ENCODE results near the gene BCAN. TPM values are rescaled to one million over a fixed set of nuclear protein-coding genes. Genes with fewer than 3 reads are reported as not detected.

Gene BCAN
- total RNA-seq, 4 donors from 2014 or later: not detected

GRCh38 chr1:156643778-156644092 lies 1.8 kb downstream of the BCAN start:
- 50 to 71% methylated on average over 7 of the region's 7 CpGs for WGBS, 2 donors
- H3K36me3 ChIP-seq: no peaks in the 10 kb centered on the region
- TF ChIP-seq POLR2A (IDR thresholded peaks at IDR 0.05) (no peak), CTCF (IDR thresholded peaks at IDR 0.05) (no peak)
- H3K4me1 ChIP-seq: peaks cover 7 to 15% (median 11%) of the 10 kb centered on the region in 3 donors
- no peak for DNase-seq
- H3K27ac ChIP-seq: no peak overlapping the region
- H3K4me3 ChIP-seq: no peak overlapping the region
- H3K27me3 ChIP-seq: peaks cover 11 to 100% (median 25%) of the 10 kb centered on the region in 4 donors
- intact Hi-C loops (cut with DNase I): no loop called here
- H3K9me3 ChIP-seq: no peaks in the 10 kb centered on the region

- TF ChIP-seq CTCF (IDR thresholded peaks at IDR 0.05) (no peak), POLR2A (IDR thresholded peaks at IDR 0.05) (no peak)
- no peak overlapping the region for H3K27ac ChIP-seq
- H3K4me1 ChIP-seq: peaks cover 7 to 15% (median 11%) of the 10 kb centered on the region in 3 donors
- H3K4me3 ChIP-seq: no peak overlapping the region
- intact Hi-C loops (cut with DNase I): no loop called here
- WGBS, 2 donors: 43% methylated on average over 1 of the region's 3 CpGs; no CpG with 5 or more reads in 1 of the 2 donors
- DNase-seq: no peak
- H3K9me3 ChIP-seq: no peaks in the 10 kb centered on the region
- no peaks in the 10 kb centered on the region for H3K36me3 ChIP-seq
- peaks cover 11 to 100% (median 23%) of the 10 kb centered on the region in 4 donors for H3K27me3 ChIP-seq
Measured at GRCh38 chr1:156644146-156644545, 2.2 kb downstream of the BCAN start.

GRCh38 chr1:156644640-156645039 lies 2.7 kb downstream of the BCAN start:
- WGBS, 2 donors: 17 to 56% methylated on average over 1 of the region's 1 CpG
- peaks cover 7 to 15% (median 11%) of the 10 kb centered on the region in 3 donors for H3K4me1 ChIP-seq
- intact Hi-C loops (cut with DNase I): no loop called here
- no peak overlapping the region for H3K27ac ChIP-seq
- no peak for DNase-seq
- TF ChIP-seq CTCF (IDR thresholded peaks at IDR 0.05): no peak
- peaks cover 11 to 99% (median 20%) of the 10 kb centered on the region in 4 donors for H3K27me3 ChIP-seq
- H3K4me3 ChIP-seq: no peak overlapping the region
- H3K36me3 ChIP-seq: no peaks in the 10 kb centered on the region
- no peaks in the 10 kb centered on the region for H3K9me3 ChIP-seq

- H3K4me1 ChIP-seq: peaks cover 7 to 15% (median 11%) of the 10 kb centered on the region in 3 donors
- H3K27ac ChIP-seq: no peak overlapping the region
- intact Hi-C loops (cut with DNase I): no loop called here
- no peak overlapping the region for H3K4me3 ChIP-seq
- no peaks in the 10 kb centered on the region for H3K36me3 ChIP-seq
- 13 to 41% methylated on average over 3 of the region's 3 CpGs for WGBS, 2 donors
- no peak for TF ChIP-seq POLR2A (IDR thresholded peaks at IDR 0.05)
- TF ChIP-seq CTCF (IDR thresholded peaks at IDR 0.05): no peak
- no peaks in the 10 kb centered on the region for H3K9me3 ChIP-seq
- H3K27me3 ChIP-seq: peaks cover 11 to 99% (median 17%) of the 10 kb centered on the region in 4 donors
- DNase-seq: no peak
Measured at GRCh38 chr1:156645056-156645455, 3.1 kb downstream of the BCAN start.

- 78 to 89% methylated on average over 1 of the region's 1 CpG for WGBS, 2 donors
- no peak for TF ChIP-seq POLR2A (IDR thresholded peaks at IDR 0.05)
- no peak for TF ChIP-seq CTCF (IDR thresholded peaks at IDR 0.05)
- intact Hi-C loops (cut with DNase I): no loop called here
- peaks cover 9 to 99% (median 15%) of the 10 kb centered on the region in 4 donors for H3K27me3 ChIP-seq
- DNase-seq: no peak
- no peak overlapping the region for H3K27ac ChIP-seq
- no peaks in the 10 kb centered on the region for H3K9me3 ChIP-seq
- peaks cover 7 to 15% (median 11%) of the 10 kb centered on the region in 3 donors for H3K4me1 ChIP-seq
- no peaks in the 10 kb centered on the region for H3K36me3 ChIP-seq
- no peak overlapping the region for H3K4me3 ChIP-seq
Measured at GRCh38 chr1:156645666-156646065, 3.7 kb downstream of the BCAN start.
